Mucosa of rectum (tissue), 2 donors: ENCODE data around the gene APOA4.
A peak's percentile ranks its signal among the peaks of the same experiment; 100 is the strongest.

ENCODE experiments used
- H3K27ac ChIP-seq, 2 donors: one replicate each; pipeline ENCODE4 v1.7.0; 2013; ENCODE audit warnings: inconsistent platforms in 2 of 2, low read depth in 2 of 2, low read length in 2 of 2
- H3K27me3 ChIP-seq, 2 donors: one replicate each; pipeline ENCODE4 v1.7.0; 2013; ENCODE audit warnings: low read length in 2 of 2; ENCODE audit not compliant: control insufficient read depth in 2 of 2, insufficient read depth in 2 of 2
- H3K36me3 ChIP-seq, 2 donors: one replicate each; pipeline ENCODE4 v1.7.0; 2013; ENCODE audit warnings: low read length in 2 of 2; ENCODE audit not compliant: control insufficient read depth in 2 of 2, insufficient read depth in 2 of 2
- H3K4me1 ChIP-seq, 2 donors: one replicate each; pipeline ENCODE4 v1.7.0; 2013; ENCODE audit warnings: low read length in 2 of 2, mild to moderate bottlenecking in 1 of 2; ENCODE audit not compliant: control insufficient read depth in 2 of 2, insufficient read depth in 2 of 2
- H3K4me3 ChIP-seq, 2 donors: one replicate each; pipeline ENCODE4 v1.7.0; 2013; ENCODE audit warnings: low read length in 2 of 2
- H3K9ac ChIP-seq, 2 donors: one replicate each; pipeline ENCODE4 v1.7.0; 2013; ENCODE audit warnings: low read length in 2 of 2, low read depth in 1 of 2, mild to moderate bottlenecking in 1 of 2
- H3K9me3 ChIP-seq, 2 donors: one replicate each; pipeline ENCODE4 v1.7.0; 2013; ENCODE audit warnings: low read length in 2 of 2; ENCODE audit not compliant: control insufficient read depth in 2 of 2
- donor health status: healthy.
- donor health status: Normal muscosa, but diverticular disease.

APOA4 gene

DNA sequence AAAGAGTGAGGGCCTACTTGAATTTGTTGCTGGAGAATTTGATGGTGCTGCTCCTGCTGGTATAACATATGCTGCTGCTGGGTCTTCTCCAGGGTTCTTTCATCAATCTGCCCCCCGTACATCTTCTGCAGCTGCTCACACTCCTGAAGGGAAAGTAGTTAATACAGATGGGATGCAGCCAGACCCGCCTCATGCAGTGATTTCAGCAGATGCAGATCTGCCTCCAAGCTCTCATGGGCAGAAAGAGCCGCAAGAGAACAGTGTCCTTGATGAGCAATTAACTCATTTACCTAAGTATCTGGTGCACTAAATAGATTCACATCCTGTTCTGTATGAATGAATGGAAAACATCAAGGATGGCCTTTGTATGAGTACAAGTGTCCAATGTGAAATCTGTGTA, 39.1 kb upstream of the APOA4 start:
- Histone ChIP-seq H3K9ac (no peak overlapping the region), H3K4me3 (no peak overlapping the region), H3K27me3 (no peaks in the 10 kb centered on the region), H3K9me3 (no peaks in the 10 kb centered on the region), H3K36me3 (peaks cover 63 to 83% of the 10 kb centered on the region in 2 donors), H3K4me1 (no peaks in the 10 kb centered on the region), H3K27ac (no peak overlapping the region)

DNA sequence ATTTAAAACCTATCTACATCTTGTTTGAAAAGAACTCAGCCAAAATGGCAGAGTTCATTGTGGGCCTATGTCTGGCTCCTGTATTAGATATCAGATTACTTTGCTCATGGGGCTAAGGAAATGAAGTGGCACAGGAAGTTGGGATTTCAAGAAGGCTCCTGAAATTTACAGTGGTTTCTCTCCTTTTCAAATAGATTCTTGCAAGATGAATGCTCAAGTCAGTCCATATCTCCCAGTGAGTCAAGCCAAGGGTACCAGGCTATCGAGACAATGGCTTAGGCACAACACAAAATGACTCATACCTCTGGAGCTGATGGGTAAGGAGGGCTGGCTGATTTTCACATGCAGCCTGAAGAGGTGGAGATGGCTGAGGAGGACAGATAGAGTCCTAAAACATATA, 38.4 kb upstream of the APOA4 start:
- Histone ChIP-seq H3K27ac (no peak overlapping the region), H3K36me3 (peaks cover 62 to 77% of the 10 kb centered on the region in 2 donors), H3K4me1 (no peaks in the 10 kb centered on the region), H3K4me3 (no peak overlapping the region), H3K9me3 (no peaks in the 10 kb centered on the region), H3K27me3 (no peaks in the 10 kb centered on the region), H3K9ac (no peak overlapping the region)

DNA sequence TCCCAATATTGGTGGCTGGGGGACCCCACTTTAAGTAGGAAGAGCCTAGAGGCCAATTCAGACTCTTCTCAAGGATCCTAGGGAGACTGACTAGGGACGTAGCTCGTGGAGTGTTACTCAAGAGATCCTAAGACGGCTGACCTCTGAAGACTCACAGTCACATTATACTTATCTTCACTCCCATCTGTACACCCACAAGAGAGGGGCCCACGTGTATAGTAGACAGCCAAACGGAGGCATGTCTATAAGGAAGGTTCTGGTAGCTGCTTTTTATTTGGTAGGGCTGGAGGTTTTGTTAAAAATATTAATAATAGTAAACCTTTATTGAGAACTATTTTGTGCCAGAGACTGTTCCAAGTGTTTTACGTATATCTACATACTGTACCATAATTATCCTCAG, 37.2 kb upstream of the APOA4 start:
- H3K36me3 ChIP-seq: peaks cover 62 to 74% of the 10 kb centered on the region in 2 donors
- no peaks in the 10 kb centered on the region for H3K27me3 ChIP-seq

DNA sequence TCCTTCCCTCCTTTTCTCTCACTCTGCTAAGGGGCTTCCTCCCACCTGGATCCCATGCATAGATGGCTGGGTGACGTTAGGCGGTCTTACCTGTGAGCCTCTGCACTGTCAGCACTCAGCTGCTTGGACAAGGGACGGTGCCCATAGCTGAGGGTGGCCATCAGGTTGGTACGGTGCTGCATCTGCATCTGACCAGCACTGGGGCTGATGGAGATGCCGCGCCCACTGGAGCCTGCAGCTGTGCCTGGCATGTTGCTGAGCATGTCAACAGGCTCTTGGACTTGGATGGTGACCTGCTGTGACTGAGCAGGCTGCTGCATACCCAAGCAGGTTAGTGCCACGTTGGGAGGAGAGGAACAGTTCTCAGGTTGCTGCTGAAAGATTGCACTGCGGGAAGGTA, 36.1 kb upstream of the APOA4 start:
- Histone ChIP-seq H3K9me3 (no peaks in the 10 kb centered on the region), H3K4me3 (no peak overlapping the region), H3K9ac (no peak overlapping the region), H3K36me3 (peaks cover 50 to 65% of the 10 kb centered on the region in 2 donors), H3K4me1 (peaks cover 3 to 5% of the 10 kb centered on the region in 2 donors), H3K27ac (no peak overlapping the region), H3K27me3 (no peaks in the 10 kb centered on the region)

More for the DNA sequence above, 37.2 kb upstream of the APOA4 start:
- Histone ChIP-seq H3K27ac (no peak overlapping the region), H3K9ac (no peak overlapping the region), H3K4me3 (no peak overlapping the region), H3K9me3 (no peaks in the 10 kb centered on the region), H3K4me1 (no peaks in the 10 kb centered on the region)

DNA sequence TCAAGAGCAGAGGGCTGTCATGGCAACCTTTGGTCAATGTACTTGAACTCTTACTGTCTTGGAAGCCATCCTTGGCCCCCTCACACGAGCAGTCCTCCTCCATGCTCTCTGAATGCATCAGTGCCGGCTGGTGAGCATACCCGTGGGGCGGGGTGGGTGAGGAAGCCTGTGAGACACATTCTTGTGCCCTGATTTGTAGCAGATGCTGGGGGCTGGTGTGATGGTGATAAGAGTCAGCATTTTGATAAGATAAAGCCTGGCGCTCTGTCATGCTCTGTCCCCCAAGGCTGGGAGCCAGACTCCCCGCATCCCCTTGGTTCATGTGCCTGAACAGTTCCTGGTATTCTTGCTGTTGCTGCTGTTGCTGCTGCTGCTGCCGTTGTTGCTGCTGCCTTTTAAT, 34.8 kb upstream of the APOA4 start:
- no peak overlapping the region for H3K4me3 ChIP-seq
- no peaks in the 10 kb centered on the region for H3K27me3 ChIP-seq
- H3K9ac ChIP-seq: no peak overlapping the region
- peaks cover 43 to 55% of the 10 kb centered on the region in 2 donors for H3K36me3 ChIP-seq
- no peak overlapping the region for H3K27ac ChIP-seq
- H3K9me3 ChIP-seq: no peaks in the 10 kb centered on the region
- peaks cover 16 to 17% of the 10 kb centered on the region in 2 donors for H3K4me1 ChIP-seq

DNA sequence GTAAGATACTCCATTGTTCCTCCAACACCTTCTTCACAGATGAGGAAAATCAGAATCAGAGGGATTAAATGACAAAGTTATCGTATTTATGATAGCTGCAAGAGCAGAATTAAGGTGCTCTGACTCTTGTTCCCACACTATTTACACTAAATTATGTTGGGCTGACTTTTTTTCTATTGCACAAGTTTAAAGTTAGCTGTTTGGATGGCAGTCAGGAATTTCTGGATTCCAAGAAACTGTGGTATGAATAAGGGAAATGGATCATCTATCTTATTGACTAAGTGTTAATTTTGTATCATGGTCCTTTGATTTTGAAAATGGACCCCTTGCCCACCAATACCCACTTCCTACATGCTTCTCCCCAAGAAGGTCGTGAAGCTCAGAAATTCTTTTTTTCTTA, 34.2 kb upstream of the APOA4 start:
- H3K36me3 ChIP-seq: peaks cover 42 to 51% of the 10 kb centered on the region in 2 donors
- H3K9ac ChIP-seq: no peak overlapping the region
- no peak overlapping the region for H3K27ac ChIP-seq
- H3K4me3 ChIP-seq: no peak overlapping the region
- no peaks in the 10 kb centered on the region for H3K9me3 ChIP-seq
- no peaks in the 10 kb centered on the region for H3K27me3 ChIP-seq
- peaks cover 21 to 22% of the 10 kb centered on the region in 2 donors for H3K4me1 ChIP-seq

DNA sequence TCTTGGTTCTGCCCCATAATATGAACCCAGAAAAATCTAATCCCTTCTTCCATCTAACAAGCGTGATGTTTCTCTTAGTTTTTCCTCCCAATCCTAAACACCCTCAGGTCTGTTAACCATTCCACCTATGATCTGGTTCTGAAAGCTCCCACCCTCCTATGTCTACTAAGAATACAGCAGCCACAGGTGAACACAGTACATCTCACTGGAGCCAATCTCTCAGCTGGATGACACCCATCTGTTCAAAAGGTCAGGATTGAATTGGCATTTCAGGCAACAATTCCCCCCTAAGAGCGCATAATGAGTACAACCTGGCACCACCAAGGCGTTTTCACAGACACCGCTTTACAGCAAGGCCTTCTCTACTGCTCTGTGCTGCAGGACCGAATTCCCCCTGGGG, 33.3 kb upstream of the APOA4 start:
- H3K4me1 ChIP-seq: peaks cover 29 to 31% of the 10 kb centered on the region in 2 donors
- H3K9me3 ChIP-seq: no peaks in the 10 kb centered on the region
- H3K27ac ChIP-seq: no peak overlapping the region
- H3K4me3 ChIP-seq: no peak overlapping the region
- peaks cover 34 to 42% of the 10 kb centered on the region in 2 donors for H3K36me3 ChIP-seq
- H3K9ac ChIP-seq: no peak overlapping the region
- no peaks in the 10 kb centered on the region for H3K27me3 ChIP-seq

DNA sequence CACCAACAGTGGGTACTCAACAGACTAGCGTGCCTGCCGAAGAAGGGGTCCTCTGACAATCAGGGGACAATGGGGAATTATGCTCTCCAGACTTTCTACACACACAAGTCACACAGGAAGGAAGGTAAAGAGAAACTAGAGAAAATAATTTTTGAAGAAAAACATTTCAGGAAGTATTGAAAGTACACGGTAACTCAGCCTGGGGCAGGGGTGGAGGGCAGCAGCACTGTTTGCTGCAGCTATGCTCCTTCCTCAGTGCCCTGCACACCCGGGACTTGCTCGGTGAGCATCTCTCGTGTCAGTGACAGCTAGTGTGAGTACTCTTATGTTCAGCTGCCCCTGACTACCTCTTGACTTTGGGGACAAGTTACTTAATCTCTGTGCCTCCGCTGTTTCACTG, 32.3 kb upstream of the APOA4 start:
- Histone ChIP-seq H3K36me3 (peaks cover 24 to 33% of the 10 kb centered on the region in 2 donors), H3K4me1 (peaks cover 31 to 36% of the 10 kb centered on the region in 2 donors), H3K27ac (peak overlapping the region in 1 of 2 donors; percentile 26)

DNA sequence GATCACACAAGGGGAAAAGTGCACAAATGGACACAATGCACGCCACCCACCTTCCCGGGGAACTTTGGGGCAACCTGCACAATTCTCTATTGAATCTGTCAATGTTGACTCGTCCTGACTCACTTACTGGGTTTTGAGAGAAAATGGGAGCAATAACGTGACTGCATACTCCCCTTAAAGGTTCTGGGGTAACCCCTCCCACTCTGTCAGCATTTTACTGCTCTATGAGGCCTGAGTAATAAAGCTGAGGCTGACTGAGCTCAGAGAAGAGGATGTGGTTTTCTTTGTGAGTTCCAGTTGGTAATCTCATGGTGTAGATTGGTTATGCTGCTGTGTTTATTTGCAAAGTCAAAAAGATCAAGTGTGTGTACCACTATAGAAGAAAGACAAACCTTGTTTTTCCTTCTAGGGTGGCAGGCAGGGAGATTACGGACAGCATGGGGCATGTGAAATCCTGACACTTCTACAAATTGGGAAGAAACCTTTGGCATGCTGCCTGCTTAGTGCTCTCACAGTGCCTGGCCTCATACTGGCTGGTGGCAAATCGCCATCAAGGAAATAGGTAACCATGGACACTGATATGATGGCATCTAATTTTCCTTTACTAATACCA, 30.5 kb upstream of the APOA4 start:
- Histone ChIP-seq H3K9me3 (no peaks in the 10 kb centered on the region), H3K4me3 (peak overlapping the region in 1 of 2 donors; percentile 20), H3K27me3 (no peaks in the 10 kb centered on the region), H3K27ac (peak overlapping the region; percentile 64 to 71), H3K9ac (peak overlapping the region in 1 of 2 donors; percentile 38), H3K4me1 (peaks cover 31 to 36% of the 10 kb centered on the region in 2 donors), H3K36me3 (peaks cover 18 to 33% of the 10 kb centered on the region in 2 donors)

More for the DNA sequence above, 32.3 kb upstream of the APOA4 start:
- Histone ChIP-seq H3K9ac (no peak overlapping the region), H3K9me3 (no peaks in the 10 kb centered on the region), H3K27me3 (no peaks in the 10 kb centered on the region), H3K4me3 (no peak overlapping the region)

DNA sequence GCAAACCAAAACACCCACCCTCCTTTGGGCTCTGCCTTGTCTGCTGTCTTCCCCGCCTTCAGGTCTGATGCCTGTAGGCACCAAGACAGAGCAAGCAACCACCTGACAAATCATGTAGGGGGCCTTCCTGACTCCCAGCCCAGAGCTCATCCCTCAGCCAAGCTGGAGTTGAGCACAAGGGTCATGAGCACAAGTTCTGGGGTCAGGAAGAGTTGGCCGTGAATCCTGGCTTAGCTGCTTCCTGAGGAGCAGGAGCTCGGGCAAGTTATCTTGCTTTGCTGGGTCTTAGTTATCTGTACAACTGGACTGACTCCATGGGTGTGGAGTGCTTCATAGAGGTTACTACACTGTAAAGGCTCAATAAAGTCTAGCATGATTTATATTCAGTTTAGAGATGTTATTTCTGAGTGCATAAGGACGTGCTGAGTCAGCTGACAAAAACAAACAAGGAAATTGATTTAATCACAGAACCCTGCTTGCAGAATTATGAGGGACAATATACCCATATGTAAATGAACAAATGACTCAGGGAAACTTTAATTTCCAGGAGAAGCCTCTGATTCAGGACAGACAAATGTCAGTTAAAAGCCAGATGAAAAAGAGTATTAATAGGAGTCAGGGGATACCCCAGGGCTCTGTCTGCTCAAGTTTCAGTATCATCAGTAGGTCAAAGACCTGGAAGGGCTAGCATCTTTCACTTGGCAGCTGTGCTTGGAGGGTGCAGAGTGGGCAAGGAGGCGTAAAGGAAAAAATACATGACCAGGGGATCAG, 29.3 kb upstream of the APOA4 start:
- H3K9me3 ChIP-seq: no peaks in the 10 kb centered on the region
- H3K4me1 ChIP-seq: peaks cover 31 to 36% of the 10 kb centered on the region in 2 donors
- H3K4me3 ChIP-seq: peak overlapping the region; percentile 26 to 27
- H3K9ac ChIP-seq: no peak overlapping the region
- H3K27me3 ChIP-seq: no peaks in the 10 kb centered on the region
- peak overlapping the region; percentile 64 to 71 for H3K27ac ChIP-seq
- H3K36me3 ChIP-seq: peaks cover 7 to 28% of the 10 kb centered on the region in 2 donors
